RKO (cell line): ENCODE data around the gene TMEM130.
A peak's percentile ranks its signal among the peaks of the same experiment; 100 is the strongest.

ENCODE experiments used
- DNase-seq: peaks from one replicate; pipeline ENCODE4 v3.0.0-alpha.2; 2016; ENCODE audit warnings: low spot score

The TMEM130 gene

DNA sequence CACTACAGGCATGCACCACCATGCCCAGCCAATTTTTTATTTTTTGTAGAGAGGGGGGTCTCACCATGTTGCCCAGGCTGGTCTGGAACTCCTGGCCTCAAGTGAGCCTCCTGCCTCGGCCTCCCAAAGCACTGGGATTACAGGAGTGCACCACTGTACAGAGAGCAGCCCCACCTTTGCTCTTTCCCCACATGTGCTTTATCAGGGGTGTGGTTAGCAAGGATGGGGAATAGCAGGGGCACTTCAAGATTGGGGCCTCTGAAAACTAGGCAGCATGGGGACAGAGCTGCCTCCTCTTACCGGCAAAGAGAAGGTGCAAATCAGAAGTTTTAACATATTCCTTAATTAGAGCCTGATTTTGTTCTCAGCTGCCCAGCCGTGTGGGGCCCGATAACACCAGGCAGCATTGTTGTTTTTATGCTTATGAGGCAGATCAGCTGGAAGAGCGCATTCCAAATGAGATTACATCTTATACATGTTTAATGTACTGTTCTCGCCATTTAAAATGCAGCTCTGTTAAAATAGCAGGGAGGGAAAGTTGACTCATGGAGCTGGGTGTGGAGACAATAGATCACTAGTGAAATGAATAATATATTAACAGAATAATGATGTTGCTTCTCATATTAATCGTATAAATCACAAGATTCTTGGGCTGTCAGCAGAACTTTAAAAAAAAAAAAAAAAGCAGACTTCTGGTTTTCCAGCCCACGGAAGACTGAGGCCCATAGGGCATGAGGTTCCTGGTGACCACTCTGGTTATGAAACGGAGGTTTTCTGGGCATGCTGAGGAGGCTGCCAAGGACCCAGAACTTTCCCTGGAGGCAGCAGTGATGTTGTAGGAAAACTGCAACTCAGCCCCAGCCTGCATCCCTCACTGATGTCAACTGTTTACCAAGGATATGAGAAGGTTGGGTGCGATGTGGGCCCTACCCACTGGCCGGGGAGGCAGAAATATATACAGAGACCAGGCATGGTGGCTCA, 62.5 kb downstream of the TMEM130 start:
- no peak for DNase-seq

DNA sequence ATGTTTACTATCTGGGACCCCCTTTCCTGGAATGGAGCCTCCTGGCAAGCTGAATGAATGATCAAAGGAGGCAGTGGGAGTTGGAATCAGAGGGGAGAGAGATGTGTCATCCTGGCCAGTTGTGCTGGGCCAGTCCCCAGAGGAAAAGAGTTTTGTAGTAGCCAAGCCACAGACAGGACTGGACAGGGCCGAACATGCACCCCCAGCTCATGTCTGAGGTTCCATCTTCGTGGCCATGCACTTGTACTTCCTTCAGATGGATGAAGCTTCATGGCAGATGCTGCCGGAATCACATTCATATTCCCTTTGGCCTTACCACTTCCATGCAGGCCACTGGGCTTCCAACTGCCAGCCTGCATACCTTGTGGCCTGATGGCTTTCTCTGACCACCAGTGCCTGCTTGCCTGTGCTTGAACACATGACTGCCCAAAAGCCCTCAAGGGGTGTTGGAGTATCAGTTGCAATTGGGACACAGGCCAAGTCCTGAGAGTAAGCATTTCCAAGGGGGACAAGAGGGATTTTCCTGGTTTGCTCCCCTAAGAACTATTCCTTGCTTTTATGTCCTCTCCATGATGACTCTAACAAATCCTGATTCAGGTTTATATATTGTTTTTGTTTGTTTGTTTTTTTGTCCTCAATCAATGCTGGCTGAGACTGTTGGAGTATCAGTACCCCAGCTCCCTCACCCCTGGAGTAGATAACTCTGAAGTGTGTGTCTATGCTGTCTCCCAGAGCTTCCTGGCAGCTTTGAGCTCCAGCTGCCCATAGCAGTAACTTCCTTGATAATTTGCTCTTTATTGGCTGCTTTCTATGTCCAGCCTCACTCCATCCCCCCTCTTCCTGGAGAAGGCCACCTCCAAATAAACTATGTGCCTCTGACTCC, 63.6 kb downstream of the TMEM130 start:
- DNase-seq: no peak

DNA sequence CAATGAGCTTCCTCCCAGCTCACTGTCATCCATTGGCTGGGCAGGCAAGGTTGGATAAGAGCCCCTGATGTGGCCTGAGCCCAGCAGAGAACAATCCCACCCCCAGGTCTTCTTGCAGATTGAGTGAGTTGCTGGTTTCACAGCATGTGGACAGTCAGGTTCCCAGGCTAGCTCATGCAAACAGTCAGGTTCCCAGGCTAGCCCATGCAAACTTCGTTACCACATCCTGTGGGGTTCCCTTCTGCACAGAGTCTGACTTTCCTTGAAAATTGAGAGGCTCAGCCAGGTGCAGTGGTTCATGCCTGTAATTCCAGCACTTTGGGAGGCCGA, 67.1 kb downstream of the TMEM130 start:
- no peak for DNase-seq

DNA sequence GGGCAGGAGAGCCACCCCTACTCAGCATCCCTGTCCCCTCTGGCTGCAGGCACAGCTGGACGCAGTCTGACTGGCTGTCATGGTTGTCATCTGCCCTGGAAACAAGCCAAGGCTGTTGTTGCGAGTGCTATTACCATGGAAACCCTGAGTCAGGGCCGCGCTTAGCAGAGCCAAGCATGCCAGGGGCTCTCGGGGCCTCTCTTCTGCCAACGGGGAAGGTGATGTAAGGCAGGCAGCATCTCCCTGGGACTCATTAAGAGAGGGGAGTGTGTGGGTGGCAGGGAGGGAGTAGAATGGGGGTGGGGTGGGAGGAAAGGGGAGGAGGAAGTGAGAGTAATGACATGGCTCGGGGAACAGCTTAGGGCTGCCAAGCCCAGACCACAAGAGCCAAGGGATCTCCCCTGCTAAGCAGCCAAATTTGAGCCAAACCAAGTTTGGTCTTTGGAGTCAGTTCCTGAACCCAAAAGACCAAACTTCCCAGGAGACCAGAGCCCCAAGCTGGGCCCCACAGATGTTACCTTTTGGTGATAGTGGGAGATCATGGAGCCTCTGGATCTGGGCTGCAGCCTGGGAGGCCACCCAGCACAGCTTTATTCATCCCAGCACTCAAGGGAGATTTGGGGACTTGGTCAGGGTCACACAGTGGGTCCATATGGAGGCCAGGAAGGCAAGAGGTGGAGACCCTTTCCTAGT, 67.6 kb downstream of the TMEM130 start:
- peak; percentile 62 for DNase-seq

DNA sequence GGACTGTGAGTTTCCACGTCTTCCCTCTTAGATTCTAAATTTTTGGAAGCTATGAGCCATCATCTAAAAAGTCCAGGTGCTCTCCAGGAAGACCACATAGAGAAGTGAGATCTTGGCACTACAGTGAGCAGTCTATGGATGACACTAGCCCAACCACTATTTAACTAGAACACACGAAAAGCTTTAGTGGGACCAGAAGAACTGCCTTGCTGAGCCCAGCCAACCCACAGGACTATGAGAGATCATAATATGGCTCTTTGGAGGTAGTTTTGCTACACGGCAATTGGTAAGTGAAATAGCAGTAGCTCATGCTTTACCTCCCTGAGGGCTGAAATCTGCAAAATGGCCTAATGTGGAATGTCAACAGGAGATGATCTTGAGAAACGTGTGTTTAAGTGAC, 68.8 kb downstream of the TMEM130 start:
- DNase-seq: no peak

DNA sequence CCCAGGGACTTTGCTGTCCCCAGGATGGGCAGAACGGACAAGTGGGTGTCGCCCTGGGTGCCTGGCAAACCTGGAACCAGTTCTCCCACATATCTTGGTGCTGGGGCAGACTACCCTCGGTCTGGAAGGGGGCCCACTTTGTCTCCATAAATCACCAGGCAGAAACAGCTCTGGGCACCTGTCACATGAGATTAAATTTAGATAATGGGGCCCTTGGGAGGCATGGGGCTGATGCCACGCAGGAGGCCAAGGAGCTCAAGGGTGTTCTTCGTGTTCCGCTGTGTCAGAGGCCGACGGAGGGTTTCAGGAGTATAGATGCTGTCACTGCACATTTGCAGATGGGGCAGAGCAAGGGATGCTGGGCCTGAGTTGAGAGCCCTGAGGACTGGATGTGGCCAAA, 72.7 kb downstream of the TMEM130 start:
- no peak for DNase-seq
